ENCODE data around the gene ZNF536.

The ZNF536 gene

GRCh38 chr19:30420316-30420715 is 48.1 kb downstream of the ZNF536 start:
- TF ChIP-seq GABPA (IDR thresholded peaks at IDR 0.05; ENCODE audit: low read depth) (no peak), SPI1 (IDR thresholded peaks at IDR 0.05; ENCODE audit: borderline replicate concordance, low read depth) (no peak), POLR2AphosphoS5 (IDR thresholded peaks at IDR 0.05; ENCODE audit: low read depth) (no peak)
- TF ChIP-seq, protein P1, sequence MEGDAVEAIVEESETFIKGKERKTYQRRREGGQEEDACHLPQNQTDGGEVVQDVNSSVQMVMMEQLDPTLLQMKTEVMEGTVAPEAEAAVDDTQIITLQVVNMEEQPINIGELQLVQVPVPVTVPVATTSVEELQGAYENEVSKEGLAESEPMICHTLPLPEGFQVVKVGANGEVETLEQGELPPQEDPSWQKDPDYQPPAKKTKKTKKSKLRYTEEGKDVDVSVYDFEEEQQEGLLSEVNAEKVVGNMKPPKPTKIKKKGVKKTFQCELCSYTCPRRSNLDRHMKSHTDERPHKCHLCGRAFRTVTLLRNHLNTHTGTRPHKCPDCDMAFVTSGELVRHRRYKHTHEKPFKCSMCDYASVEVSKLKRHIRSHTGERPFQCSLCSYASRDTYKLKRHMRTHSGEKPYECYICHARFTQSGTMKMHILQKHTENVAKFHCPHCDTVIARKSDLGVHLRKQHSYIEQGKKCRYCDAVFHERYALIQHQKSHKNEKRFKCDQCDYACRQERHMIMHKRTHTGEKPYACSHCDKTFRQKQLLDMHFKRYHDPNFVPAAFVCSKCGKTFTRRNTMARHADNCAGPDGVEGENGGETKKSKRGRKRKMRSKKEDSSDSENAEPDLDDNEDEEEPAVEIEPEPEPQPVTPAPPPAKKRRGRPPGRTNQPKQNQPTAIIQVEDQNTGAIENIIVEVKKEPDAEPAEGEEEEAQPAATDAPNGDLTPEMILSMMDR (IDR thresholded peaks at IDR 0.05; ENCODE audit: insufficient read depth, low read length), result no peak
- TF ChIP-seq, protein P2, sequence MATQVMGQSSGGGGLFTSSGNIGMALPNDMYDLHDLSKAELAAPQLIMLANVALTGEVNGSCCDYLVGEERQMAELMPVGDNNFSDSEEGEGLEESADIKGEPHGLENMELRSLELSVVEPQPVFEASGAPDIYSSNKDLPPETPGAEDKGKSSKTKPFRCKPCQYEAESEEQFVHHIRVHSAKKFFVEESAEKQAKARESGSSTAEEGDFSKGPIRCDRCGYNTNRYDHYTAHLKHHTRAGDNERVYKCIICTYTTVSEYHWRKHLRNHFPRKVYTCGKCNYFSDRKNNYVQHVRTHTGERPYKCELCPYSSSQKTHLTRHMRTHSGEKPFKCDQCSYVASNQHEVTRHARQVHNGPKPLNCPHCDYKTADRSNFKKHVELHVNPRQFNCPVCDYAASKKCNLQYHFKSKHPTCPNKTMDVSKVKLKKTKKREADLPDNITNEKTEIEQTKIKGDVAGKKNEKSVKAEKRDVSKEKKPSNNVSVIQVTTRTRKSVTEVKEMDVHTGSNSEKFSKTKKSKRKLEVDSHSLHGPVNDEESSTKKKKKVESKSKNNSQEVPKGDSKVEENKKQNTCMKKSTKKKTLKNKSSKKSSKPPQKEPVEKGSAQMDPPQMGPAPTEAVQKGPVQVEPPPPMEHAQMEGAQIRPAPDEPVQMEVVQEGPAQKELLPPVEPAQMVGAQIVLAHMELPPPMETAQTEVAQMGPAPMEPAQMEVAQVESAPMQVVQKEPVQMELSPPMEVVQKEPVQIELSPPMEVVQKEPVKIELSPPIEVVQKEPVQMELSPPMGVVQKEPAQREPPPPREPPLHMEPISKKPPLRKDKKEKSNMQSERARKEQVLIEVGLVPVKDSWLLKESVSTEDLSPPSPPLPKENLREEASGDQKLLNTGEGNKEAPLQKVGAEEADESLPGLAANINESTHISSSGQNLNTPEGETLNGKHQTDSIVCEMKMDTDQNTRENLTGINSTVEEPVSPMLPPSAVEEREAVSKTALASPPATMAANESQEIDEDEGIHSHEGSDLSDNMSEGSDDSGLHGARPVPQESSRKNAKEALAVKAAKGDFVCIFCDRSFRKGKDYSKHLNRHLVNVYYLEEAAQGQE (IDR thresholded peaks at IDR 0.05; ENCODE audit: insufficient replicate concordance, low read depth), result no peak

GRCh38 chr19:30420881-30421280 is 48.7 kb downstream of the ZNF536 start:
- TF ChIP-seq, protein P1 (IDR thresholded peaks at IDR 0.05; ENCODE audit: insufficient read depth, low read length), result no peak
- TF ChIP-seq GABPA (IDR thresholded peaks at IDR 0.05; ENCODE audit: low read depth) (no peak), SPI1 (IDR thresholded peaks at IDR 0.05; ENCODE audit: borderline replicate concordance, low read depth) (no peak), POLR2AphosphoS5 (IDR thresholded peaks at IDR 0.05; ENCODE audit: low read depth) (no peak)
- TF ChIP-seq, protein P2 (IDR thresholded peaks at IDR 0.05; ENCODE audit: insufficient replicate concordance, low read depth), result no peak
- no peak overlapping the region for H3K4me3 ChIP-seq (replicated peaks; ENCODE audit: insufficient read depth, low read length)
- DNase-seq (ENCODE audit: low read depth in 1 of 2, low spot score in 1 of 2), result no peak

More at GRCh38 chr19:30420316-30420715, 48.1 kb downstream of the ZNF536 start:
- Histone ChIP-seq H3K4me3 (replicated peaks; ENCODE audit: insufficient read depth, low read length) (no peak overlapping the region), H3K27ac (replicated peaks) (no peak overlapping the region), H3K27me3 (ENCODE audit: insufficient read depth, poor library complexity, severe bottlenecking) (no peaks in the 10 kb centered on the region)
- no peak for DNase-seq (ENCODE audit: low read depth in 1 of 2, low spot score in 1 of 2)

GRCh38 chr19:30421571-30421970 is 49.4 kb downstream of the ZNF536 start:
- no peak for DNase-seq (ENCODE audit: low read depth in 1 of 2, low spot score in 1 of 2)
- TF ChIP-seq, protein P2 (IDR thresholded peaks at IDR 0.05; ENCODE audit: insufficient replicate concordance, low read depth), result no peak
- no peak for TF ChIP-seq GABPA (IDR thresholded peaks at IDR 0.05; ENCODE audit: low read depth)
- no peak for TF ChIP-seq SPI1 (IDR thresholded peaks at IDR 0.05; ENCODE audit: borderline replicate concordance, low read depth)
- TF ChIP-seq POLR2AphosphoS5 (IDR thresholded peaks at IDR 0.05; ENCODE audit: low read depth), result no peak
- TF ChIP-seq, protein P1 (IDR thresholded peaks at IDR 0.05; ENCODE audit: insufficient read depth, low read length), result no peak
- Histone ChIP-seq H3K4me3 (replicated peaks; ENCODE audit: insufficient read depth, low read length) (no peak overlapping the region), H3K27ac (replicated peaks) (no peak overlapping the region), H3K27me3 (ENCODE audit: insufficient read depth, poor library complexity, severe bottlenecking) (no peaks in the 10 kb centered on the region)

More at GRCh38 chr19:30420881-30421280, 48.7 kb downstream of the ZNF536 start:
- H3K27me3 ChIP-seq (ENCODE audit: insufficient read depth, poor library complexity, severe bottlenecking), result no peaks in the 10 kb centered on the region
- no peak overlapping the region for H3K27ac ChIP-seq (replicated peaks)

All from HL-60 (cell line).